A172 (cell line): ENCODE measurements around the gene PYROXD2. TPM values are rescaled to one million over a fixed set of nuclear protein-coding genes. Genes with fewer than 3 reads are reported as not detected.

Experiments used
- total RNA-seq: library from RNA; depleted of rRNA; stranded (reverse); fragments of >200 nt; shearing (Covaris generic); gene quantifications from 2 replicates; pipeline ENCODE4 v1.2.3, GENCODE V29; 2014; rRNA removed

PYROXD2 gene
- total RNA-seq, 1 experiment from 2014 or later, result 8.3 TPM

Other genes with a start within 250 kb of the PYROXD2 start
- 15.4 and 24.9 TPM in 2 replicates for gene LOXL4, start 147.0 kb downstream of the PYROXD2 start, total RNA-seq
- gene HPS1, start 31.8 kb upstream of the PYROXD2 start, total RNA-seq, result 32.0 and 40.0 TPM in 2 replicates